GM13977 (cell line): ENCODE data around the gene SYNJ1.
A peak's percentile ranks its signal among the peaks of the same experiment; 100 is the strongest.
"Not testable (repeated sequence)": the region's sequence is repeated elsewhere in the genome, so short reads cannot be mapped to it uniquely, and the experiment has no call there.

Source experiments
- DNase-seq: peaks from one replicate; pipeline ENCODE4 v3.0.0; 2012; ENCODE audit warnings: low spot score
- CTCF ChIP-seq: IDR thresholded peaks from 2 replicates; pipeline ENCODE4 v1.5.1; 2012; ENCODE audit warnings: mild to moderate bottlenecking, control low read depth; ENCODE audit not compliant: insufficient read depth; ENCODE audit errors: extremely low read depth, missing control alignments
- in situ Hi-C: fragments of 300-500 bp; cut with MboI; formaldehyde crosslinking; loops from one replicate; pipeline ENCODE4 v1.12.0; 2022; ENCODE audit warnings: low sequenced_read_pairs, low pct_unique_long_range_greater_than_20kb, mixed read lengths, inconsistent platforms; ENCODE audit not compliant: unreplicated experiment

The SYNJ1 gene

GRCh38 chr21:32626621-32627196 lies 101.1 kb downstream of the SYNJ1 start:
- in situ Hi-C loops: no loop called here
- no peak for TF ChIP-seq CTCF
- DNase-seq: no peak

- in situ Hi-C loops, DNase-seq: not testable (repeated sequence)
Observed at GRCh38 chr21:32618218-32618617, 109.6 kb downstream of the SYNJ1 start.

- no peak for TF ChIP-seq CTCF
- in situ Hi-C loops: no loop called here
- DNase-seq: no peak
Observed at GRCh38 chr21:32613436-32614043, 114.3 kb downstream of the SYNJ1 start.

GRCh38 chr21:32612999-32613337 lies 114.8 kb downstream of the SYNJ1 start:
- no peak for TF ChIP-seq CTCF
- DNase-seq: no peak
- in situ Hi-C loops: no loop called here

GRCh38 chr21:32612075-32612998 lies 115.5 kb downstream of the SYNJ1 start, which contains the start of gene CFAP298:
TSS of gene CFAP298 (minus strand) at chr21:32612377. CDS start at chr21:32612243, 134 bp downstream.
- TF ChIP-seq CTCF: no peak
- in situ Hi-C loops: no loop called here
- peak; percentile 88 for DNase-seq

GRCh38 chr21:32611471-32611997 lies 116.3 kb downstream of the SYNJ1 start:
- in situ Hi-C loops: no loop called here
- TF ChIP-seq CTCF: no peak
- peak; percentile 61 for DNase-seq

GRCh38 chr21:32610940-32611339 lies 116.9 kb downstream of the SYNJ1 start:
- DNase-seq, in situ Hi-C loops: not testable (repeated sequence)
